HEK293T (cell line): Measurements from ENCODE around the gene RNF148.

ENCODE experiments used
- CTCF ChIA-PET: fragments of 350-600 bp; formaldehyde crosslinking; extraction: SDS; loops from one replicate; lab custom pipeline; 2021; ENCODE audit warnings: antibody characterized with exemption, inconsistent platforms; lab: Yijun Ruan, JAX
- POLR2A ChIA-PET: fragments of 350-600 bp; formaldehyde crosslinking; extraction: SDS; loops from one replicate; lab custom pipeline; 2020; ENCODE audit warnings: antibody characterized with exemption, inconsistent platforms; lab: Yijun Ruan, JAX
- DNase-seq: peaks from one replicate; pipeline ENCODE4 v3.0.0; 2012; ENCODE audit warnings: mixed read lengths; ENCODE audit errors: extremely low spot score
- ARNT ChIP-seq: fragments of 450-650 bp; IDR thresholded peaks from 2 replicates; pipeline ENCODE4 v1.6.1; 2017; ENCODE audit warnings: mild to moderate bottlenecking
- BHLHE40 ChIP-seq: fragments of 450-650 bp; IDR thresholded peaks from 2 replicates; pipeline ENCODE4 v1.6.1; 2016; ENCODE audit warnings: mild to moderate bottlenecking, moderate library complexity, borderline replicate concordance
- CTBP1 ChIP-seq: fragments of 450-650 bp; IDR thresholded peaks from 2 replicates; pipeline ENCODE4 v1.6.1; 2016; ENCODE audit warnings: borderline replicate concordance
- ELF4 ChIP-seq: fragments of 450-650 bp; IDR thresholded peaks from 2 replicates; pipeline ENCODE4 v1.6.1; 2017; ENCODE audit warnings: antibody characterized with exemption
- FOXA1 ChIP-seq: fragments of 450-650 bp; IDR thresholded peaks from 2 replicates; pipeline ENCODE4 v1.6.1; 2016; ENCODE audit warnings: mild to moderate bottlenecking
- FOXK2 ChIP-seq: fragments of 450-650 bp; IDR thresholded peaks from 2 replicates; pipeline ENCODE4 v1.6.1; 2016; ENCODE audit warnings: mild to moderate bottlenecking
- FOXM1 ChIP-seq: fragments of 450-650 bp; IDR thresholded peaks from 2 replicates; pipeline ENCODE4 v1.6.1; 2017; ENCODE audit warnings: mild to moderate bottlenecking, borderline replicate concordance
- HDGF ChIP-seq: fragments of 450-650 bp; IDR thresholded peaks from 2 replicates; pipeline ENCODE4 v1.6.1; 2017; ENCODE audit warnings: antibody characterized with exemption, borderline replicate concordance
- L3MBTL2 ChIP-seq: fragments of 450-650 bp; conservative IDR thresholded peaks from 2 replicates; pipeline ENCODE4 v1.6.1; 2016; ENCODE audit warnings: mild to moderate bottlenecking
- LEF1 ChIP-seq: fragments of 450-650 bp; IDR thresholded peaks from 2 replicates; pipeline ENCODE4 v1.6.1; 2017; ENCODE audit warnings: mild to moderate bottlenecking, borderline replicate concordance
- NFRKB ChIP-seq: fragments of 450-650 bp; IDR thresholded peaks from 2 replicates; pipeline ENCODE4 v1.6.1; 2016; ENCODE audit warnings: mild to moderate bottlenecking, moderate library complexity
- SP1 ChIP-seq: fragments of 450-650 bp; IDR thresholded peaks from 2 replicates; pipeline ENCODE4 v1.6.1; 2017
- SUZ12 ChIP-seq: fragments of 450-650 bp; IDR thresholded peaks from 2 replicates; pipeline ENCODE4 v1.6.1; 2016; ENCODE audit warnings: mild to moderate bottlenecking
- TARDBP ChIP-seq: fragments of 450-650 bp; IDR thresholded peaks from 2 replicates; pipeline ENCODE4 v1.6.1; 2016
- ZNF384 ChIP-seq: fragments of 450-650 bp; IDR thresholded peaks from 2 replicates; pipeline ENCODE4 v1.6.1; 2016
- TF ChIP-seq, protein P1 (sequence below): fragments of 450-650 bp; IDR thresholded peaks from 2 replicates; pipeline ENCODE4 v1.6.1; 2016

RNF148 gene, protein sequence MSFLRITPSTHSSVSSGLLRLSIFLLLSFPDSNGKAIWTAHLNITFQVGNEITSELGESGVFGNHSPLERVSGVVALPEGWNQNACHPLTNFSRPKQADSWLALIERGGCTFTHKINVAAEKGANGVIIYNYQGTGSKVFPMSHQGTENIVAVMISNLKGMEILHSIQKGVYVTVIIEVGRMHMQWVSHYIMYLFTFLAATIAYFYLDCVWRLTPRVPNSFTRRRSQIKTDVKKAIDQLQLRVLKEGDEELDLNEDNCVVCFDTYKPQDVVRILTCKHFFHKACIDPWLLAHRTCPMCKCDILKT

DNA sequence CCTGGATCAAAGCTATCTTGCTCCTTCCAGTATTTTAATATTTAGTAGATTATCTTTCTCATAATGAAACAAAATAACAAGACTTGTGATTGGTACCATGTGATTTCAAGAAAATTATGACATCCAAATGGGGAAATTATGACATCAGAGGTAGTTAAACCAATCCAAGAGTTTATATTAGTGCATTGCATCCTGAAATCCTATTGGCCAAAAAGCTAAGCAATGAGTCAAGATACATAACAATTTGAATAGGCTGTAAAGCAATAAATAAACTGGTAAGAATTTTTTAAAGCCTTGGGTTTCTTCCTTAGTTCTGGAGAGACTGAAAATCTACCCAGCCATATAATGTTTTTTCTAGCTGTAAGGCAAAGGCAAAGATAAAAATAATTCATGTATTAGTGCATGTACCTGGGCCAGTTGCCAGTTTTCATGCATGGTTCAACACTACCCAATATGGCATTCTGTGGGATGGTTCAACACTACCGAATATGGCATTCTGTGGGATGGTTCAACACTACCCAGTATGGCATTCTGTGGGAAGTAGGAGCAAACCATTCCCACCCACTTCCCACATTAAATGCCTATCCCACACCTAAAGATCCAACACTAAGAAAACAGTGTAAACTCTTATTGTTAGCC, at the start of gene RNF148:
Gene RNF148, minus strand, starts transcription at position 51 of the 639 bp plus-strand sequence. CDS start 172 bp downstream, outside the sequence.
- TF ChIP-seq FOXK2 (no peak), FOXA1 (no peak), CTBP1 (no peak), SP1 (no peak), L3MBTL2 (no peak), ELF4 (no peak), ZNF384 (no peak), TARDBP (no peak), FOXM1 (no peak)
- TF ChIP-seq, protein P1, sequence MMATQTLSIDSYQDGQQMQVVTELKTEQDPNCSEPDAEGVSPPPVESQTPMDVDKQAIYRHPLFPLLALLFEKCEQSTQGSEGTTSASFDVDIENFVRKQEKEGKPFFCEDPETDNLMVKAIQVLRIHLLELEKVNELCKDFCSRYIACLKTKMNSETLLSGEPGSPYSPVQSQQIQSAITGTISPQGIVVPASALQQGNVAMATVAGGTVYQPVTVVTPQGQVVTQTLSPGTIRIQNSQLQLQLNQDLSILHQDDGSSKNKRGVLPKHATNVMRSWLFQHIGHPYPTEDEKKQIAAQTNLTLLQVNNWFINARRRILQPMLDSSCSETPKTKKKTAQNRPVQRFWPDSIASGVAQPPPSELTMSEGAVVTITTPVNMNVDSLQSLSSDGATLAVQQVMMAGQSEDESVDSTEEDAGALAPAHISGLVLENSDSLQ: no peak
- DNase-seq: no peak
- POLR2A ChIA-PET: no interaction called here
- CTCF ChIA-PET: no interaction called here

DNA sequence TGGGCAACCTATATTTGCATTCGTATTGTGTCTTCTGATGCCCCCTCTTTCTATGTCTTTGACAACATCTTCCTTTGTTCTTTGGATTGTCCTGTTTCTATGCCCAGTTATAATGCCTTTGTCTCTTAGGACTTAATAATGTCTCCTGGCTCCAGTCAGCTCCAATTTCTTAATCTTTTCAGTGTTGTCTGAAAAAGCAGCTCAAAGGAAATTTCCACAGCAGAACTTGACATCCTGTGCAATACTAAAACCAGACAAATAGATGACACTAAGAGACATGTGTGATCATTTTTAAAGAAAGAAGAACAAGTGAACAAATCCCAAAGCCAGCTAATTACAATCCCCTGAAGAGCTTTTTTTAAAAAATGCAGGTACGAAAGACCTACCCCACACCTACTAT, 47.7 kb upstream of the RNF148 start:
- DNase-seq: no peak
- ChIA-PET POLR2A (no interaction called here), CTCF (no interaction called here)
- no peak for TF ChIP-seq BHLHE40
- TF ChIP-seq ARNT: no peak
- no peak for TF ChIP-seq SUZ12
- no peak for TF ChIP-seq HDGF
- no peak for TF ChIP-seq TARDBP
- TF ChIP-seq FOXK2: no peak

DNA sequence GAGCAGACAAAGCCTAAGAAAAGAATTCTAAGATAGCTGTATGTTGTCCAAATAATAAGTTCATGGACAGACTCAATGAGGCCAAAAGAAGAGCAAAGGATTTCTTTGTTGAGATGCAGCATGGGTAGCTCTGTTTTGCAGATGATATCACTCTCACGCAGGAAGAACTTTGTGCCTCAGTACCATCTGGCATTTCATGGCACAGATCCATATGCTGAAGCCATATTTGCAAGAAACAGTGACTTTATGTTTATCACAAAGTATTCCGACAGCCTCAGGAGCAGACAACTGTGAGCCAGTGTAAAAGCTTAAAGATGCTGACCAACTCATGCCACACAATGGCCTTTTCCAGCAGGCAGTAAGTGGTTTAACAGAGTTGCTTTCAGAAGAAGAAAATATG, 45.5 kb upstream of the RNF148 start:
- POLR2A ChIA-PET: interaction anchor here (0.6 kb wide), 1 partner anchor 56 kb away, joined by 3 read pairs; no protein-coding TSS in a partner anchor
- CTCF ChIA-PET: no interaction called here
- TF ChIP-seq LEF1: no peak
- no peak for TF ChIP-seq SP1
- DNase-seq: no peak

DNA sequence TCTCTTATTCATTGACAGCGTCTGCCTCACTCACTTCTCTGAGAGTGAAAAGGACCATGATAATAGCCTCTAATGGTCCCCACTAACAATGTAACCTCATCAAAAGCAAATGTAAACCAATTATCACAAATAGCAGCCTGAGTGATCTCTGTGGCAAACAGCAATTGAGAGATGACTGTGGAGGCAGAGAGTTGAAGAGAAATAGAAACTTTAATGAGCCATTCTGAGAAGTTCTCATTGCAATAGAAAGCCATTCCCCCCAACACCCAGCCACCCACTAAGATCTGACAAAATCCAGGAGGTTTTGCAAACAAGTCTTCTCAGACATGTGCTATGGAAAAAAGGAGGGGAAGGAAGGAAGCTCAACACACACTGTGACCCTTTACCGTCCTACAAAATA, 44.2 kb upstream of the RNF148 start:
- POLR2A ChIA-PET: no interaction called here
- CTCF ChIA-PET: interaction anchor here (0.6 kb wide), 1 partner anchor 27 kb away, joined by 5 read pairs; no protein-coding TSS in a partner anchor
- DNase-seq: no peak
- TF ChIP-seq FOXA1: no peak

DNA sequence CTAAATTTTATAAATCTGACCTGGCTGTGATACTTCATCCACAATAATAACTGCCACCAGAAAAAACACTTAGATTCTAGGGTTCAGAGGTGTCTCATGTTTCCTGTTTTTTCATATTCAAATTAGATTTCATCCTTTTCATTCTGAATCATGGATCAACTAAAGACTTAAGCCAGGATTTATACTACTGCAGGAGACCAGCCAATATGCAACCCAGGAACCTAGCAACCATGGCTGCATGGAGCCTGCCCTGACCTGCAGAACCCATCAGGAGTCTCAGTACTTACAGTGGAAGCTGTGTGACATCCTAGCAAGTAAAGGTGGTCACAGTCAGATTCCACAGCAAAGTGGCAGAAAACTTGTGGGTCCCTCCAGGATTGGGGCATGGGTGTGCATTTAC, 40.5 kb upstream of the RNF148 start:
- no peak for DNase-seq
- ChIA-PET POLR2A (no interaction called here), CTCF (no interaction called here)
- TF ChIP-seq LEF1 (no peak), FOXA1 (no peak), FOXM1 (no peak)

DNA sequence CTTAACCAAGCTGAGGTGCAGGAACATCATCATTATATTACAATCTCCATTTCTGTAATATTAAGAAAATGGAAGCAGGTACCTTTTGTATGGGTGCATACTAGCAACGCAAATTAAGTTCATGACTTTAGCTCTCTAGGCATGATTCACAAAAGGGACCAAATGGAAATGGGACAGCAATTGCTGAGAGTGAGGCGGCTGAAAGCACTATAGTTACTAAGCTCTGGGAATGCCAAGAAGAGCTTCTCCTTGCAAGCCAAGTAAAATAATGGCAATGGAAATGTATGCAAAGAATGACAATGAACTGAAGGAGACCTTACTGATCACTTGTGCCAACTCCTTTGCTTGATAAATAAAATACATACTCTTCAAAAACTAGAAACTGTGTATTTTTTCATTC, 36.2 kb upstream of the RNF148 start:
- ChIA-PET POLR2A (no interaction called here), CTCF (no interaction called here)
- no peak for DNase-seq
- no peak for TF ChIP-seq ELF4
- TF ChIP-seq CTBP1: no peak
- no peak for TF ChIP-seq ZNF384
- TF ChIP-seq SUZ12: no peak

DNA sequence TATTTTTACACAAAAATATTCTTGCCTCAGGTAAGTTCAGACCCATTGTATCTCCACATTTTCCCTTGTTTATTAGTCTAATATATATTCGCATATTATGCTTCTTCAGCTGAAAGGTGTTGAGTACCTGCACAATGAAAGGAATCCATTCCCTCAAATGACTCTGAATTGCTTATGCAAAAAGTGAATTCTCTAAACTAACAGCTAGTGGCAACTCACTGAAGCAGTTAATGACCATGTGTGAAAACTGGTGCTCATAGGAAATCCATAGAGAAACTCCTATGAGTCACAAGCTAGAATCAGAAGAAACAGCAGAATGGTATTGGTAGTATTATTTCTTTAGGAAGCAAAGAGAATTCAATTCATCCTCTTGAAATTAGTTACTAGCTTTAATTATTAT, 33.5 kb upstream of the RNF148 start:
- ChIA-PET CTCF (interaction anchor here (0.7 kb wide), 1 partner anchor 49 kb away, joined by 3 read pairs; no protein-coding TSS in a partner anchor), POLR2A (no interaction called here)
- TF ChIP-seq CTBP1: no peak
- no peak for TF ChIP-seq BHLHE40
- no peak for TF ChIP-seq ZNF384
- no peak for TF ChIP-seq TARDBP
- no peak for TF ChIP-seq ELF4
- TF ChIP-seq L3MBTL2: no peak
- no peak for TF ChIP-seq ARNT
- TF ChIP-seq SP1: no peak
- TF ChIP-seq FOXK2: no peak
- TF ChIP-seq FOXA1: no peak
- no peak for TF ChIP-seq HDGF
- no peak for TF ChIP-seq LEF1
- TF ChIP-seq NFRKB: no peak
- TF ChIP-seq, protein P1: no peak
- DNase-seq: no peak

DNA sequence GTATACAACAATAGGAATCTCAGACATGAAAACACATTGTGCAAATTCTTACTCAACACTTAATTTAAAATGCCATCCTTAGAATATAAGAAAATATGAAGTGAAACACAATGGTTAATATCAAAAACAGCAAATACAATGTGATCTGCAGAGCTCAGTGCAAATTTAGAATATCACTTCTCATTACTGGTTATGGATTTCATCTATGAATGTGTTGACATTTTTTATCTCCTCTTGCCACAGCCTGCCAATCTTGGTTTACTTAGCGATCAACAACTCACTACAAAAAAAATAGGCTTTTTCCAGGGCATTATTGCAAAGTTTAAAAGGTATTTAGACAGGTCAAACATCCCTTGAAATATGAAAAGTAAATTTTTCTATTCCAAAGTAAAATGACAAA, 25.0 kb upstream of the RNF148 start:
- CTCF ChIA-PET: no interaction called here

More for the DNA sequence above, 25.0 kb upstream of the RNF148 start:
- TF ChIP-seq HDGF (no peak), BHLHE40 (no peak), LEF1 (no peak), FOXM1 (no peak), ARNT (no peak), L3MBTL2 (no peak), CTBP1 (no peak), SUZ12 (no peak), FOXA1 (no peak), NFRKB (no peak), ZNF384 (no peak)
- TF ChIP-seq, protein P1: no peak
- DNase-seq: no peak
- POLR2A ChIA-PET: no interaction called here
